Gastrocnemius medialis (tissue), 4 donors: ENCODE measurements around the gene INMT. TPM values are rescaled to one million over a fixed set of nuclear protein-coding genes. Genes with fewer than 3 reads are reported as not detected.

Experiments
- ATAC-seq, 2 donors: fragments of 150-250 bp; one replicate each; pipeline ENCODE4 v1.9.1; 2016
- DNase-seq, 2 donors: peaks; one replicate each; pipeline ENCODE4 v3.0.0-alpha.2; 2019
- H3K27ac ChIP-seq, 4 donors: fragments of 200-600 bp; sonication (generic); 1 replicate in 1 of 4; 2 replicates in 3 of 4; pipeline ENCODE4 v1.5.1; 2016 to 2018; ENCODE audit warnings: mild to moderate bottlenecking in 2 of 4, moderate library complexity in 1 of 4
- H3K27me3 ChIP-seq, 3 donors: fragments of 200-600 bp; sonication (generic) in 2 of 3; 1 replicate in 1 of 3; 2 replicates in 2 of 3; pipeline versions ENCODE4 v1.5.1 to v1.6.0; 2016 to 2019; ENCODE audit warnings: mild to moderate bottlenecking in 1 of 3, moderate library complexity in 1 of 3
- H3K36me3 ChIP-seq, 2 donors: fragments of 200-600 bp; sonication (generic) in 1 of 2; one replicate each; pipeline ENCODE4 v1.5.1; 2017 to 2018
- H3K4me1 ChIP-seq, 2 donors: fragments of 200-600 bp; sonication (generic) in 1 of 2; one replicate each; pipeline ENCODE4 v1.5.1; 2016 to 2017; ENCODE audit warnings: mild to moderate bottlenecking in 2 of 2
- H3K4me3 ChIP-seq, 4 donors: fragments of 200-600 bp; sonication (generic) in 3 of 4; 1 replicate in 1 of 4; 2 replicates in 3 of 4; pipeline ENCODE4 v1.5.1; 2016 to 2019; ENCODE audit warnings: mild to moderate bottlenecking in 2 of 4
- H3K9me3 ChIP-seq, 3 donors: fragments of 200-600 bp; sonication (generic) in 2 of 3; 1 replicate in 1 of 3; 2 replicates in 2 of 3; pipeline ENCODE4 v1.5.1; 2016 to 2019
- CTCF ChIP-seq, 5 experiments: fragments of 450-650 bp in 3 of 5; fragments of 200-600 bp in 2 of 5; sonication (generic) in 2 of 5; IDR thresholded peaks in 4 of 5; conservative IDR thresholded peaks in 1 of 5; 1 replicate in 4 of 5; 2 replicates in 1 of 5; pipeline ENCODE4 v1.5.1; 2016 to 2019; ENCODE audit warnings: antibody characterized with exemption in 5 of 5, mild to moderate bottlenecking in 3 of 5, moderate library complexity in 3 of 5
- POLR2A ChIP-seq, 2 donors: fragments of 450-650 bp; IDR thresholded peaks; one replicate each; pipeline ENCODE4 v1.6.1; 2017; ENCODE audit warnings: antibody characterized with exemption in 2 of 2, mild to moderate bottlenecking in 2 of 2, moderate library complexity in 2 of 2
- in situ Hi-C, 4 donors: fragments of 200-750 bp; cut with MboI; loops; one replicate each; pipeline versions ENCODE4 v1.15.0 to v1.8.0; 2017; ENCODE audit warnings: low sequenced_read_pairs in 4 of 4
- intact Hi-C: fragments of 100-400 bp; cut with DNase I; formaldehyde crosslinking; loops from one replicate; pipeline ENCODE4 v1.15.1; 2023; ENCODE audit warnings: low total_unique reads
- total RNA-seq, 4 donors: library from RNA; depleted of rRNA; stranded (reverse); fragments of >200 nt; gene quantifications; one replicate each; pipeline versions ENCODE4 v1.1.0 to v1.2.3, GENCODE V29; 2016

Gene INMT
- total RNA-seq, 4 donors from 2014 or later = 1.9 to 8.6 (median 5.5) TPM

GRCh38 chr7:30750683-30751650 lies 968 bp upstream of the INMT start:
- DNase-seq (peak; percentile 44 to 82), ATAC-seq (peak; percentile 73 to 82)
- in situ Hi-C loops (no loop called here), intact Hi-C loops (no loop called here)
- Histone ChIP-seq H3K27me3 (no peaks in the 10 kb centered on the region), H3K27ac (peak overlapping the region; percentile 66 to 77 (median 73)), H3K36me3 (no peaks in the 10 kb centered on the region), H3K4me3 (peak overlapping the region in 1 of 4 donors; percentile 21), H3K4me1 (peaks cover 37 to 47% of the 10 kb centered on the region in 2 donors), H3K9me3 (no peaks in the 10 kb centered on the region)
- TF ChIP-seq CTCF (IDR thresholded peaks at IDR 0.05 in 4 of 5, conservative IDR thresholded peaks at IDR 0.05 in 1 of 5) = no peak
- no peak for TF ChIP-seq POLR2A (IDR thresholded peaks at IDR 0.05)

- TF ChIP-seq CTCF (IDR thresholded peaks at IDR 0.05 in 4 of 5, conservative IDR thresholded peaks at IDR 0.05 in 1 of 5) (no peak), POLR2A (IDR thresholded peaks at IDR 0.05) (no peak)
- in situ Hi-C loops = no loop called here
- intact Hi-C loops = no loop called here
- Histone ChIP-seq H3K4me3 (peak overlapping the region; percentile 4 to 40 (median 23)), H3K36me3 (no peaks in the 10 kb centered on the region), H3K27ac (peak overlapping the region; percentile 66 to 77 (median 73)), H3K9me3 (no peaks in the 10 kb centered on the region), H3K4me1 (peaks cover 47 to 53% of the 10 kb centered on the region in 2 donors), H3K27me3 (no peaks in the 10 kb centered on the region)
- no peak for ATAC-seq
- no peak for DNase-seq
Observed at GRCh38 chr7:30752484-30752883, 549 bp downstream of the INMT start.

- no peaks in the 10 kb centered on the region for H3K9me3 ChIP-seq
- no peaks in the 10 kb centered on the region for H3K27me3 ChIP-seq
- H3K4me3 ChIP-seq = peak overlapping the region; percentile 4 to 40 (median 23)
- in situ Hi-C loops = no loop called here
- TF ChIP-seq CTCF (IDR thresholded peaks at IDR 0.05 in 4 of 5, conservative IDR thresholded peaks at IDR 0.05 in 1 of 5) = no peak
- TF ChIP-seq POLR2A (IDR thresholded peaks at IDR 0.05) = no peak
- no peaks in the 10 kb centered on the region for H3K36me3 ChIP-seq
- H3K27ac ChIP-seq = peak overlapping the region; percentile 66 to 77 (median 73)
- intact Hi-C loops = no loop called here
- DNase-seq (peak; percentile 39 to 84), ATAC-seq (peak; percentile 59 to 72)
- peaks cover 52 to 55% of the 10 kb centered on the region in 2 donors for H3K4me1 ChIP-seq
Observed at GRCh38 chr7:30752979-30753378, 1.0 kb downstream of the INMT start.

GRCh38 chr7:30754315-30754877 lies 2.5 kb downstream of the INMT start:
- no peak for DNase-seq
- in situ Hi-C loops = no loop called here
- peaks cover 52 to 55% of the 10 kb centered on the region in 2 donors for H3K4me1 ChIP-seq
- intact Hi-C loops = no loop called here
- no peaks in the 10 kb centered on the region for H3K27me3 ChIP-seq
- ATAC-seq = no peak
- H3K27ac ChIP-seq = peak overlapping the region in 1 of 4 donors; percentile 69
- H3K36me3 ChIP-seq = no peaks in the 10 kb centered on the region
- no peaks in the 10 kb centered on the region for H3K9me3 ChIP-seq
- TF ChIP-seq POLR2A (IDR thresholded peaks at IDR 0.05) (no peak), CTCF (IDR thresholded peaks at IDR 0.05 in 4 of 5, conservative IDR thresholded peaks at IDR 0.05 in 1 of 5) (no peak)
- H3K4me3 ChIP-seq = no peak overlapping the region
